Measurements from ENCODE around the gene NPAS2.

NPAS2 gene

DNA sequence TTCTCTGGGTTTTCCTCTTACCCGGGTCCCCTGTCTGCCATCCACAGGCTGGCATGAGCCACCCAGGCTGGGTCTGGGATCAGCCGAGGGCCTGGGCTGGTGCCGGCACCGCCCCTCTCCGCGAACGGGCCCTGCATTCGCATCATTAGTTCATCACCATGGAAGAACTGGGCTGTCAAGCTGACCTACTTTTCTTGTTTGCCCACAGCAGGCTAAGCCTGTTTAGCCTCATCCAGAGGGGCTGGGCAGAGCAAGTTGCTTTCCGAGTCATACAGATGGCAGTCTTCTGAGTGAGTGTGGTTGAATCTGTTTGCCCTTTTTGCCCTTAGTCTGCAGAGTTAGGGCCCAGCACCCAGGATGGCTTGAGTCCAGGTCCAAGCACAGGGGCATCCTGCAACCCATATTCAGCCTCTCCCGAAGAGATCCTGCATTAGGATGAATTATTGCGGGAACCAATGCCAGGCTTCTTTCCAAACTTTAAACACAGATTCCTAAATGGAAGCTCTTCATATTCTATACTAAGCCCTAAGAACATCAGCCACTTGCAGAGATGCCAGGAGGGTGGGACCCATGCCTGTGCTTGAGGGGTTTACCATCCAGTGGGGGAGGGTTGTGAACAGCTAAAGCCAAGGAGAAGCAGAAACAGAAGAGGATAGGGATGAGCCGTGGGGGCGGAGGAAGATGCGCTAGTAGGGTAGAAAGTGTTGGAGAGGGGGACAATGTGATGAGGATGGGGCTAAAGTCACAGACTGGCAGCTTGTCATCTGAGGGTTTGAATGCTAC lies 68.0 kb downstream of the NPAS2 start:
- no peak for DNase-seq

- no peak for DNase-seq
These were observed 68.7 kb downstream of the NPAS2 start for GRCh38 chr2:100888601-100889000.

GRCh38 chr2:100889286-100889685 lies 69.3 kb downstream of the NPAS2 start:
- no peak for DNase-seq

- DNase-seq: no peak
These were observed 72.1 kb downstream of the NPAS2 start for GRCh38 chr2:100891906-100892642.

- DNase-seq: no peak
These were observed 73.6 kb downstream of the NPAS2 start for GRCh38 chr2:100893392-100894104.

DNA sequence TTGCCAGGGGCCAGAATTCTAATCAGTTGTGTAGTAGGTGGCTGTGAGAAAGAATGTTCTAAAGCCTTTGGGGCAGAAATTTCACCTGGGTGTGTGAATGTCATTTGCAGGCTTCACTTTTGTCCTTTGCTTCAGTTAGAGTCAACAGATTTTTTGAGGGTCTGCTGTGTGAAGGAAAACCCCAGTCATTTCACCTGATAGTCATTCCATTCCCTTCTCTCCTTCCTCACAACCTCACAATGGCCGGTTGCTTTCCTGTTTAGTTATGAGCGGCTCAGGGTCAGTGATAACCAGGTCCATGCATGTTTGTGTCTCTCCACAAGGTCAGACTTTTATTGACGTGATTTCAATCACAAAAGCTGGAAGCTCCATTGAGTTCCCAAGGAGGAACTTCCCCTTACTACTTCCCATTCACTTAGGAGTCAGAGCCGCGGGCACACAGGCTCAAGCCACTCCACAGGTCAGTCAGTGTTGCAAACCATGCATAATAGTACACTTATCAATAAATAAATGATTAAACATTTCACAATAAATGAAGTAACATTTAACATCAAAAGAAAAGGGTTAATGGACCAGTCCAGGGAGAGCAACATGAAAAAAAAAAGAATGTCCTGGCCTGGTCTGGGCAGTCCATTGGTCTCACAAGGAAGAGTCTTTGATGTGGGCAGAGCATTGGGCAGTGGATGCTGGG lies 74.3 kb downstream of the NPAS2 start:
- DNase-seq: no peak

DNA sequence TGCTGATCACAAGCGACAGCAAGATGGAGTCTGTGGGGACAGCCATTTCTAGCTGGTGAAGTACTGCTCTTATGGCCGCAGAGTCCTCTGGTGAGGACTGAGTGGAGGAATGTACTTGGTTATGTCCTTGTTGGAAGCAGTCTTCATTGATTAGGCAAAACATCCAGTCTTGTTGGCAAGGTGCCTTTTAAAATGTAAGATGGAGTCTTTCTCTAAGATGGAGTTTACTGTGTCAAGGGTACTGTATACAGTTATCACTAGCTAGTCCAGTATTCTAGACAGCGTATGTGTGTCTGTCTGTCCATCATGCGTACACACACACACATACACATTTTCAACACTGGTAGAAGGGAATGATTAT lies 74.8 kb downstream of the NPAS2 start:
- DNase-seq: no peak

DNA sequence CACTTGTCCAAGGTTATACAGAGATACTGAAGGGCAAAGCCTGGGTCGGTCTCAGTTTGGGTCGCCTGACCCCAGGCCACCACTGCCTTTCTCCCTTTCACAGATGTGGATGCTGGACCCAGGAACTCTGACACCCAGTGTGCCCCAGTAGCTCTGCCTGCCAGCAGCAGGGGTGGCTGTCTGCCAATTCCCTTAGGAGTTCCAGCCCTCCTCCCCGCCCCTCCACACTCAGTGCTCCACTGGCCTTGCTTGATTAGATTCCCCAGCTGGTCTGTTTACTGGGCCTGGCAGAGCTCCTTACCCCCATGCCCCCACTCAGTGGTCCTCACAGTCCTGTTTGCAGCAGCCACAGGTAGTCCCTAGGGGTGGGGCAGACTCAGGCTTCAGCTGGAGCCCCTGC lies 75.5 kb downstream of the NPAS2 start:
- DNase-seq: no peak

DNA sequence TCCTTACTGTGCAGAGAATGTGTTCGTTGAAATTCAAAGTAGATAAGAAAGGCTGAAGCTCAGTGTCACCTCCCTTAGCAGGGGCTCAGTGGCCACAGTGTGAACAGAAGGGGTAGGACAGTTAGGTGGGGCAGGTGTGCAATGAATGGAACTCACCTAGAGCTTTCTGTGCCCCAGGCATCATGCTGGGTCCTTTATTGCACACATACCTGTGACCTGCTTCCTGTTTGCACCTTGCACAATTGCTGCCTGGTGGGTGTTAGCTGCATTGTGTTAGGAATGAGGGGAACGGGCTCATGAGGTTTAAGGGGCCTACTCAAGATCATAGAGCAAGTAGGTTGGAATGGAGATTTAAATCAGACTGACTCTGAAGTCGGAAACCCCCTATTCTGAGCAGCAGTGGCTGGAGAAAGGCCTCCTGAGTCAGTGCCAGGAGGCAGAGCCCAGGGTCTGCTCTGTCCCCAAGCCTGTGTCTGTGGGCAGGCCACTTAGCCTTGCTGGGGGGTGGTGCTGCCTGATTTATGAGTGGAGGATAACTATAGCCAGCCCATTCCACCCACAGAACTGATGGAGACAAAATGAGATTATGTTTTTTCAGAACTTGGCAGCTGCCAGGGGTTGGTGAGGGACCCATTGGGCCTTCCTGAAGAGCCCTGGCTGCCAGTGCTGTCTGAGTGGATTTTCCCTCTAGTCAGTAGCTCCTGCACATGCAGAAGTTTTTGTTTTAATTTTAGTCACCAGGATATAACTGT lies 76.2 kb downstream of the NPAS2 start:
- no peak for DNase-seq

- DNase-seq: no peak
These were observed 78.2 kb downstream of the NPAS2 start for GRCh38 chr2:100898035-100898665.

DNA sequence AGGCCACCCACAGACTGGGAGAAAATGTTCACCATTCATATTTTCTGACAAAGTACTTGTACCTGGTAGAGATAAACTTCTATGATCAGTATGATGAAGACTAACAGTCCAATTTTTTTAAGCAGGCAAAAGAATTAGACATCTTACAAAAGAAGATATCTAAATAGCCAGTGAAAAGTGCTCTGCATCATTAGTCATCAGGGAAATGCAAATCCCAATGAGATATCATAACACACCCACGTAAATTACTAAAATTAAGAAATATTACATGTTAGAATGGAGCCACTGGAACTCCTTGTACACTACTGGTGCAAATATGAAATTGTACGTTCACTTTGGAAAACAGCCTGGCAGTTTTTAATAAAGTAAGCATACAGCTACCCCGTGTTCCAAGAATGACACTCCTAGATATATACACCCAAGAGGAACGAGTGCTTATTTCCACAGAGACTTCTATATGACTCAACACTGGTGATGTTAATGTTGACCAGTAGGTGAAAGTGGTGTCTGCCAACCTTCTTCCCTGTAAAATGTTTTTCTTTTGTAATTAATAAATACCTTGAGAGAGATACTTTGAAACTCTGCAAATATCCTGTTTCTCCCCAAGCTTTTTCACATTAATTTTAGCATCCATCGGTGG lies 80.3 kb downstream of the NPAS2 start:
- no peak for DNase-seq

GRCh38 chr2:100902817-100903405 lies 83.0 kb downstream of the NPAS2 start:
- DNase-seq: no peak

DNA sequence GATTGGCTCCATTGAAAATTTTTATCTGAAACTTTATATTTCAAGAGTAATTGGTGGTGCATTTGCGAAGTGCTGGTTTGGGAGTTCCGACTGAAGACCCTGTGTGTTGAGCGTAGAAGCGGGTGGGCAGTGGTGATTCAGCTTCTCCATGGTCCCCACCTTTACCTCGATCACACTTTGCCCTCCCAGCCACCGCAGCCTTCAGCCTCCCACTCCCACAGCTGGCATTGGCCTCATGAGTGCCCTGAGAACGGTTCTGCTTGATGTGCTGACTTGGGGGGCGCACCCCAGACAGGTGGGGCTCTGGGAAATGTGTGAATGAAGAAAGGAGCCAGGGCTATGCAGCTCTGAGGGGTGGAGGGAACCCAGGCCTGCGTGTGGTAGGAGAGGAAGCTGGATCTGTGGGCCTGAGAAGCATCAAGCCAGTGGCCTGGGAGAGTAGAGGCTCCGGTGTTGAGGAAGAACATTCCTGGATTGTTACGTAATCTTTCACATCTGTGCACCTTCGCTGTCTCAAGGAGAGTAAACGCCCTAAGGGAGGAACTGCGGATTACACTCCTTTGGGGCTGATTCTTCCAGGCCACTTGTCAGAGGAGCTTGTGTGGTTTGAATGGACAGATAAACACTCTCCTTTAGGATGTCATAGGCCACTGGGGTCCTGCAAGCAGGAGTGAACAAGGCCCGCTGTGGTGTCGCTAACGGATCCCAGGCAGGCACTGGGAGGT lies 83.8 kb downstream of the NPAS2 start:
- DNase-seq: no peak

- no peak for DNase-seq
These were observed 85.3 kb downstream of the NPAS2 start for GRCh38 chr2:100905132-100905805.

GRCh38 chr2:100906131-100906530 lies 86.2 kb downstream of the NPAS2 start:
- DNase-seq: no peak

DNA sequence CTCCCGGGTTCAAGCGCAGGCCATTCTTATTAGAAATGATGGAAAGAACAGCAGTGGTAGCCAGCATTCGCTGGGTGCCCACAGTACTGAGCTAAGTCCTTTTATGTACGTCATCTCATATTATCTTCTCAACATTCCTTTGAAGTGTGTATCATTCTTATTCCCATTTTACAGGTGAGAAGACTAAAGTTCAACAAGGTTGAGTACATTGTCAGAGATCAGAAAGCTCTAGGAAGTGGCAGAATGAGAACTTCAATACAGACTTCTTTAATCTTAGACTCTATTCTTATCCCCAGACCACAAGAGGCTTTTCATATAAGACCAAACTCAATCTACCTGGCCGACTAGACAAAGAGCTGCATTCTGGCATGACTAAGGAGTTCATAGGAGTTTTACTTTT lies 86.7 kb downstream of the NPAS2 start:
- no peak for DNase-seq

- DNase-seq: no peak
These were observed 87.9 kb downstream of the NPAS2 start for GRCh38 chr2:100907832-100908231.

DNA sequence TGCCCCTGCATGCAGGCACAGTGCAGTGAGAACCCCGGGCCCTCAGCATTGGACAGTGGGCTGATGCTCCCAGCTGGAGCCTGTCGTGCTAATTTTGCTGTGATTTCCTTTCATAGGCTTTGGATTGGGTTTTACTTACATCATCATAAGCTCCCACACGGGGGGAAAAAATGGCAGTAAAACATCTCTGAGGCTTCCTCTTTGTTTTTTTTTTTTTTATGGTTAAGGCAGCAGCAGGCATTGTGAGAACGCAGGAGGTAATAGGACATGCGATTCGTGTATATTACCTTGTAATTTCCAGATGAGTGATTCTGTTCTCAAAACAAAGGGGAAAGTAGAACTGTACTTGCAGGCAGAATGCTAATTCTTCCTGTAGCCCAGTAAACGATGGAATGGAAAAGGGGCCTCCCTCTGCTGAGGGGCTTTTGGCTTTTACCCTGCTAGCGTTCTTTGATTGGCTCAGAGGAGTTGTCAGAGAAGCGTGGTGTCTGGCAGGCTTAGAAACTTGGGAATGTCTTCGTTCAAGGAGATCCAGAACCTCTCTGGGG lies 89.7 kb downstream of the NPAS2 start:
- no peak for DNase-seq

- DNase-seq: no peak
These were observed 90.2 kb downstream of the NPAS2 start for GRCh38 chr2:100910111-100910510.

GRCh38 chr2:100919316-100919715 lies 99.4 kb downstream of the NPAS2 start:
- DNase-seq: no peak

Measured in NCI-H1092 (cell line).